Activated T-cell treated with anti-CD3 and anti-CD28 coated beads, Interleukin-2, amount 50 U/mL, for 24 hours (primary cell): ENCODE measurements around the gene GARIN6.
"Not testable (repeated sequence)": the region's sequence is repeated elsewhere in the genome, so short reads cannot be mapped to it uniquely, and the experiment has no call there.

Experiments
- DNase-seq: peaks from one replicate; pipeline ENCODE4 v3.0.0-alpha.2; 2020
- H3K27ac Mint-ChIP-seq: 2 replicates; pipeline ENCODE4 v1.8.0; 2020; ENCODE audit warnings: mild to moderate bottlenecking, mixed read lengths
- H3K27me3 Mint-ChIP-seq: 2 replicates; pipeline ENCODE4 v1.8.0; 2020; ENCODE audit warnings: mixed read lengths
- H3K36me3 Mint-ChIP-seq: 2 replicates; pipeline ENCODE4 v1.8.0; 2020; ENCODE audit warnings: low read depth, mixed read lengths
- H3K4me1 Mint-ChIP-seq: 2 replicates; pipeline ENCODE4 v1.8.0; 2020; ENCODE audit warnings: low read depth, mixed read lengths
- H3K4me3 Mint-ChIP-seq: 2 replicates; pipeline ENCODE4 v1.8.0; 2020; ENCODE audit warnings: mild to moderate bottlenecking, moderate library complexity, mixed read lengths
- H3K9me3 Mint-ChIP-seq: 2 replicates; pipeline ENCODE4 v1.8.0; 2020; ENCODE audit warnings: mixed read lengths

Gene GARIN6

GRCh38 chr12:99647453-99647852, at the start of gene GARIN6:
GARIN6 (plus strand) TSS chr12:99647753; CDS start chr12:99648175, 422 bp downstream.
- Mint-ChIP-seq H3K27me3 (no peaks in the 10 kb centered on the region), H3K4me1 (no peaks in the 10 kb centered on the region), H3K9me3 (no peaks in the 10 kb centered on the region), H3K27ac (no peak within 1 kb of the TSS), H3K4me3 (no peak within 1 kb of the TSS), H3K36me3 (no peaks in the 10 kb centered on the region)
- DNase-seq = no peak

- Mint-ChIP-seq H3K36me3 (no peaks in the 10 kb centered on the region), H3K27ac (no peak overlapping the region), H3K9me3 (peaks cover 3% of the 10 kb centered on the region), H3K27me3 (no peaks in the 10 kb centered on the region), H3K4me3 (no peak overlapping the region), H3K4me1 (no peaks in the 10 kb centered on the region)
- DNase-seq = no peak
Observed at GRCh38 chr12:99598785-99599184, 48.8 kb upstream of the GARIN6 start.

GRCh38 chr12:99600388-99600787, 47.2 kb upstream of the GARIN6 start:
- Mint-ChIP-seq H3K27ac (no peak overlapping the region), H3K36me3 (no peaks in the 10 kb centered on the region), H3K4me3 (no peak overlapping the region), H3K27me3 (no peaks in the 10 kb centered on the region), H3K4me1 (no peaks in the 10 kb centered on the region), H3K9me3 (peaks cover 4% of the 10 kb centered on the region)
- DNase-seq = no peak

- Mint-ChIP-seq H3K4me1 (no peaks in the 10 kb centered on the region), H3K27me3 (no peaks in the 10 kb centered on the region), H3K27ac (no peak overlapping the region), H3K4me3 (no peak overlapping the region), H3K36me3 (no peaks in the 10 kb centered on the region), H3K9me3 (peaks cover 6% of the 10 kb centered on the region)
- no peak for DNase-seq
Observed at GRCh38 chr12:99609455-99610181, 37.9 kb upstream of the GARIN6 start.

- H3K27me3 Mint-ChIP-seq = no peaks in the 10 kb centered on the region
- no peaks in the 10 kb centered on the region for H3K36me3 Mint-ChIP-seq
- H3K4me3 Mint-ChIP-seq = no peak overlapping the region
- H3K9me3 Mint-ChIP-seq = peaks cover 11% of the 10 kb centered on the region
- DNase-seq = no peak
- H3K4me1 Mint-ChIP-seq = no peaks in the 10 kb centered on the region
- H3K27ac Mint-ChIP-seq = no peak overlapping the region
Observed at GRCh38 chr12:99611117-99611516, 36.4 kb upstream of the GARIN6 start.

GRCh38 chr12:99611599-99611998, 36.0 kb upstream of the GARIN6 start:
- no peaks in the 10 kb centered on the region for H3K36me3 Mint-ChIP-seq
- H3K4me1 Mint-ChIP-seq = no peaks in the 10 kb centered on the region
- H3K27me3 Mint-ChIP-seq = no peaks in the 10 kb centered on the region
- no peak overlapping the region for H3K4me3 Mint-ChIP-seq
- H3K9me3 Mint-ChIP-seq = peaks cover 11% of the 10 kb centered on the region
- no peak overlapping the region for H3K27ac Mint-ChIP-seq
- no peak for DNase-seq

- no peak overlapping the region for H3K27ac Mint-ChIP-seq
- H3K4me1 Mint-ChIP-seq = no peaks in the 10 kb centered on the region
- no peaks in the 10 kb centered on the region for H3K27me3 Mint-ChIP-seq
- H3K36me3 Mint-ChIP-seq = no peaks in the 10 kb centered on the region
- DNase-seq = no peak
- H3K9me3 Mint-ChIP-seq = peaks cover 26% of the 10 kb centered on the region
- no peak overlapping the region for H3K4me3 Mint-ChIP-seq
Observed at GRCh38 chr12:99618657-99619056, 28.9 kb upstream of the GARIN6 start.

GRCh38 chr12:99619389-99620158, 28.0 kb upstream of the GARIN6 start:
- no peak for DNase-seq
- Mint-ChIP-seq H3K4me3 (no peak overlapping the region), H3K9me3 (peaks cover 26% of the 10 kb centered on the region), H3K27me3 (no peaks in the 10 kb centered on the region), H3K4me1 (no peaks in the 10 kb centered on the region), H3K27ac (no peak overlapping the region), H3K36me3 (no peaks in the 10 kb centered on the region)

GRCh38 chr12:99620159-99620479, 27.4 kb upstream of the GARIN6 start:
- no peaks in the 10 kb centered on the region for H3K4me1 Mint-ChIP-seq
- H3K27ac Mint-ChIP-seq = no peak overlapping the region
- DNase-seq = no peak
- H3K9me3 Mint-ChIP-seq = peaks cover 25% of the 10 kb centered on the region
- H3K27me3 Mint-ChIP-seq = no peaks in the 10 kb centered on the region
- H3K4me3 Mint-ChIP-seq = no peak overlapping the region
- no peaks in the 10 kb centered on the region for H3K36me3 Mint-ChIP-seq

- H3K36me3 Mint-ChIP-seq, H3K27me3 Mint-ChIP-seq, H3K4me1 Mint-ChIP-seq, H3K27ac Mint-ChIP-seq, DNase-seq, H3K4me3 Mint-ChIP-seq: not testable (repeated sequence)
- H3K9me3 Mint-ChIP-seq = peaks cover 16% of the 10 kb centered on the region
Observed at GRCh38 chr12:99624591-99624990, 23.0 kb upstream of the GARIN6 start.

- Mint-ChIP-seq H3K27me3 (no peaks in the 10 kb centered on the region), H3K36me3 (no peaks in the 10 kb centered on the region), H3K9me3 (peaks cover 4% of the 10 kb centered on the region), H3K4me1 (no peaks in the 10 kb centered on the region), H3K4me3 (no peak overlapping the region), H3K27ac (no peak overlapping the region)
- no peak for DNase-seq
Observed at GRCh38 chr12:99627459-99627858, 20.1 kb upstream of the GARIN6 start.

- Mint-ChIP-seq H3K36me3 (no peaks in the 10 kb centered on the region), H3K27ac (no peak overlapping the region), H3K9me3 (no peaks in the 10 kb centered on the region), H3K4me1 (no peaks in the 10 kb centered on the region), H3K4me3 (no peak overlapping the region), H3K27me3 (no peaks in the 10 kb centered on the region)
- no peak for DNase-seq
Observed at GRCh38 chr12:99644629-99645028, 2.9 kb upstream of the GARIN6 start.

- no peak overlapping the region for H3K4me3 Mint-ChIP-seq
- no peaks in the 10 kb centered on the region for H3K36me3 Mint-ChIP-seq
- no peaks in the 10 kb centered on the region for H3K27me3 Mint-ChIP-seq
- H3K4me1 Mint-ChIP-seq = no peaks in the 10 kb centered on the region
- DNase-seq = no peak
- no peaks in the 10 kb centered on the region for H3K9me3 Mint-ChIP-seq
- no peak overlapping the region for H3K27ac Mint-ChIP-seq
Observed at GRCh38 chr12:99648183-99648582, 630 bp downstream of the GARIN6 start.

GRCh38 chr12:99649551-99649950, 2.0 kb downstream of the GARIN6 start:
- Mint-ChIP-seq H3K27ac (no peak overlapping the region), H3K9me3 (no peaks in the 10 kb centered on the region), H3K4me3 (no peak overlapping the region), H3K36me3 (no peaks in the 10 kb centered on the region), H3K4me1 (no peaks in the 10 kb centered on the region), H3K27me3 (no peaks in the 10 kb centered on the region)
- DNase-seq = no peak

GRCh38 chr12:99658671-99659349, 11.3 kb downstream of the GARIN6 start:
- no peak for DNase-seq
- H3K9me3 Mint-ChIP-seq = no peaks in the 10 kb centered on the region
- no peak overlapping the region for H3K4me3 Mint-ChIP-seq
- H3K27me3 Mint-ChIP-seq = no peaks in the 10 kb centered on the region
- H3K4me1 Mint-ChIP-seq = no peaks in the 10 kb centered on the region
- no peaks in the 10 kb centered on the region for H3K36me3 Mint-ChIP-seq
- H3K27ac Mint-ChIP-seq = no peak overlapping the region
